ENCODE results near the gene CTU1.
"Not testable (repeated sequence)": the region's sequence is repeated elsewhere in the genome, so short reads cannot be mapped to it uniquely, and the experiment has no call there.

CTU1 gene

DNA sequence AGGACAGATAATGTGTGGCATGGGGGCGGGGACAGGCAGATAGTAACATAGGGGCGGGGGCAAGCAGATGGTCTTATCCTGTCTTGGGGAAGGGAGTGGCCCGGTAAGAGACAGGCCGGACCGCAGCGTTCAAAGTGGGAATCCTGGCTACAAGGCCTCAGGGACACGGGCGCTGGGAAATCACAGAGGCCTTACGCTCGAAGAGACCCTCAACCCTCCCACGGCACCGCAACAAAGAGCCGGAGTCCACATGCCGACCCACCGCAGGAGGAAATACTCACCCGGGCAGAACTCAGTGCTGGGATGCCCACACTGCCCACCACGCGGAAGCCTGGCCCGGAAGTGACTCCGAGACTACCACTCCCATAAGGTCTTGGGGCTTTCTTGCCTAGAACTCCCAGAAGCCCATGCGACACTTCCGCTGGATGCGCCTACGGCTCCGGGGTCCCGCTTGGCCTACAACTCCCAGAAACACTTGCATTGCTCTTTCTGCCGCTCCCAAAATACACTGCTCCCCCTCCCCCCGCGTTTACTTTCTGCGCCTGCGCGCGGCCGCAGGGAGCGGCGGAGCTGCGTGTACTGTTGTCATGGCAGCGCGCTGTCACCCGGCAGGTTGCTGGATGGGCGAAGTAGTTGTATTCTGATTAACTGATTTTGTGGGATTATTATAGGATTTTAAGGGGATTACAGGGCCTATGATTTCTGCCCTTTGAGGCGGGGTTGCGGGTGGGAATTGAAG lies at the start of gene CTU1:
Gene CTU1, minus strand, starts transcription at position 344 of the 739 bp plus-strand sequence. CDS start 3,840 bp downstream, outside the sequence.
- DNase-seq = peak; percentile 99

DNA sequence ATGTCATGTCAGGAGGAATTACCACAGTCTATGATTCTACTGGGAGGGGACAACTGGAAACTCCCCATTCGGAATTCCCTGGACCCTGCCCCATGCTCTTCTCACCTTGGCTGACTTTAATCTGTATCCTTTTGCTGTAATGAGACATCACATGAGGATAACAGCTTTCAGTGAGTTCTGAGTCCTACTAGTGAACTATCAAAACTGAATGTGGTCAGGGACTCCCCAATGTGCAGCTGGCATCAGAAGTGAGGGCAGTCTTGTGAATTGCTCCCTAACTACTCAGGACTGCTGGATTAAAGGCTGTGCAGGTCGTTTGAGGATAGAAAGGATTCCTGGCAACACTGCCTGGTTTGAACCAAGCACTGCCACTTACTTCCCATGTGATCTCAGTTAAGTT lies 49.1 kb upstream of the CTU1 start:
- DNase-seq = no peak

DNA sequence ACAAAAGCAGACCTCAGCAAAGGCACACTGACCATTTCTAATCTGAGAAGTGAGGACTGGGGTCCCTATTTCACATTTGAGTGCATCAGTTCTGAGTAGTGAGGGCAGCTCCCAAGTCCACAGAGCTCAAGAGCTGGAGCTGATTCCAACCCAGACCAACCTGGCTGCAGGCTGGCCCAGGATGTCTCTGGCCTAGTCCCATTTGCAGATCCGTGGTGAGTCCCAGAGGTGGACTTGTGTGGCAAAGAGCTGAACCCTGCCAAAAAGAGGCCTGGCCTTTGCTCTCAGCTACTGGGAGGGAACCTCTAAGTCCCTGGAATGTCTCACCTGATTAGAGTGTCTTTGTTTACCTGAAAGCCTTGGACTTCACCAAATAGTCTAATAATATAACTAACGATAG lies 48.5 kb upstream of the CTU1 start:
- no peak for DNase-seq

DNA sequence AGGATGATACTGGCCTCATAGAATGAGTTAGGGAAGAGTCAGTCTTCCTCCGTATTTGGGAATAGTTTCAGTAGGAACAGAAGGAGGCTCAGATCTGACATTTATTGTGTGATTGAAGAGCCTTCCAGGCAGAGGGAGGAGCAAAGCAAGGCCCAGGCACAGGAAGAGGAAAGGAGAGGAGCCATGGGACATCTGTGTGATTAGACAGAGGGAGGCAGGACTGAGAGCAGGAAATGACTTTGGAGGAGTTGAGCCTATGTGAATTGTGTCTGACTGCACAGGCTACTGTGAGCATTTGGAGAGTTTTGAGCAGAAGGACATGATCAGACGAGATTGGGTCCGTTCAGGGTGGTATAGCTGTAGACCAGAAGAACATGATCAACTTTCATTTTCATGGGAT lies 42.4 kb upstream of the CTU1 start:
- DNase-seq = no peak

DNA sequence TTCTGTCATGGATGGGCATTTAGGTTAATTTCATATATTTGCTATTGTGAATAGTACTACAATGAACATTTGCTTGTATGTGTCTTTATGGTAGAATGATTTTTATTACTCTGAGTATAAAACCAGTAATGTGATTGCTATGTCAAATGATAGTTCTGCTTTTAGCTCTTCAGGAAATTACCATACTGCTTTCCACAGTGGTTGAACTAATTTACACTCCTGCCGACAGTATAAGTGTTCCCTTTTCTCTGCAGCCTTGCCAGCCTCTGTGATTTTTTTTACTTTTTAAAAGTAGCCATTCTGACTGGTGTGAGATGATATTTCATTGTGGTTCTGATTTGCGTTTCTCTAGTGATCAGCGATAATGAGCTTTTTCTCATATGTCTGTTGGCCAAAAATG lies 40.4 kb upstream of the CTU1 start:
- DNase-seq = no peak

DNA sequence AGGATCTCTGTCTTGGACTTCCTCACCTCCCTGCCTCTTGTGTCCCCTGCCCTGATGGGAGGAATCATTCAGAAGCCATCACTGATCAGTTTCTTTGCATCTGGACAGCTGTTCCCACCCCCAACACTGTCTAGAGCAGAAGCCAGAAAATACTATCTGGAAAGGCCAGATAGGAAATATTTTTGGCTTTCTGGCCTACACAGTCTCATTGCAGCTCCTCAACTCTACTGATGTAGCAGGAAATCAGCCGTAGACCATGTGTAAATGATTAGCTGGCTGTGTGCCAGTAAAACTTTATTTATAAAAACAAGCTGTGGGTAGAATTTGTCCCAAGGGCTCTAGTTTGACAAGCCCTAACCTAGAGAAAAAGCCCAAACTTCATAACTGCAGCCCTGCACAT lies 39.5 kb upstream of the CTU1 start:
- DNase-seq = no peak

DNA sequence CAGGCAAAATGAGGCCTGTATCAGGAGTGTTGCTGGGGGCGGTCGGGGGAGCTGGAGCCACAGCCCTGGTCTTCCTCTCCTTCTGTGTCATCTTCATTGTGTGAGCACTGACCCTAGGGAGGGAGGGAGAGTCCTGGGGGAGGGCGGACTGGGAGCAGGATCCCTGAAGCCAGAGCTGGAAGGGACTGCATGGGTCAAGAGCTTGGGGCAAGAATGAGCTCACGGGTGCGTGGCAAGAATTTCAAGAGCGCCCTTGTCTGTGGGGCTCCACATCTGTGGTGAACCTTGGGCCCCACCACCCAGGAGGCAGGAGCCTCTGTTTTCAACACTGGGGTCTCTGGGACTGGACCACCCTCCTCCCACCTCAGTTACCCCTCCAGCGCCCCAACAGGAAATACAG lies 38.5 kb upstream of the CTU1 start:
- DNase-seq = no peak

DNA sequence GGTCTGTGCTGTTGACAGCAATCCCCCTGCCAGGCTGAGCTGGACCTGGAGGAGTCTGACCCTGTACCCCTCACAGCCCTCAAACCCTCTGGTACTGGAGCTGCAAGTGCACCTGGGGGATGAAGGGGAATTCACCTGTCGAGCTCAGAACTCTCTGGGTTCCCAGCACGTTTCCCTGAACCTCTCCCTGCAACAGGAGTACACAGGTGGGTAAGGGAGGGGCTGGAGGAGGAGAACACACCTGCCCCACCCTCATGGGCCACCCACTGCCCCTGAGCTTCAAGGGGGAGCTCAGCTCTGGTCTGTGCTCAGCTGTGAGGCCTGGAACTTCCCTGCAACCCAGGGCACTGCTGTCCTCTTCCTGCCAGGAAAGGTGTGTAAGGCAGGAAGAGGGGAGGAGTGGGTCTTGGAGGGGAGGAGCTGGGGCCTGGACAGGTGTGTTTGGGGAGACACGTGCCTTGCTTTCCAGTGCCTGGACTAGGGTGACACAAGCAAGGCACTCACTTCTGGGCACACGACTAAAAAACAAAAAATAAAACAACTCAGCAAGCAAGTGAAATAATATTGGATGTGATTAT lies 37.8 kb upstream of the CTU1 start:
- DNase-seq = no peak

DNA sequence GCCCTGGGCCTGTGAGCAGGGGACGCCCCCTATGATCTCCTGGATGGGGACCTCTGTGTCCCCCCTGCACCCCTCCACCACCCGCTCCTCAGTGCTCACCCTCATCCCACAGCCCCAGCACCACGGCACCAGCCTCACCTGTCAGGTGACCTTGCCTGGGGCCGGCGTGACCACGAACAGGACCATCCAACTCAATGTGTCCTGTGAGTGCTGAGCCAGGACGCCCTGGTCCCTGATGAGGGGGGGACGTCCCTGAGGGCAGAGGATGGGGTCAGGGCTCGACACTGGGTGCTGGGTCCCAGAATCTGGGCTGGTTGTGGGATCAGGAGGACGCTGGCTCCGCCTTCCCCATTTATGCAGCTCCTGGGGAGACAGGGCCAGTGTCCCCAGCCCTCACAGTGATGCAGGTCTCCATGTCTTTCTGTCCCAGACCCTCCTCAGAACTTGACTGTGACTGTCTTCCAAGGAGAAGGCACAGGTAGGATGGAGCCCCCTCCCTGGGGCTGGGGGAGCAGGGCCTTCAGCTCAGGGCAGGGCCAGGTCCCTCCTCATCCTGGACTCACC lies 36.4 kb upstream of the CTU1 start:
- DNase-seq = no peak

DNA sequence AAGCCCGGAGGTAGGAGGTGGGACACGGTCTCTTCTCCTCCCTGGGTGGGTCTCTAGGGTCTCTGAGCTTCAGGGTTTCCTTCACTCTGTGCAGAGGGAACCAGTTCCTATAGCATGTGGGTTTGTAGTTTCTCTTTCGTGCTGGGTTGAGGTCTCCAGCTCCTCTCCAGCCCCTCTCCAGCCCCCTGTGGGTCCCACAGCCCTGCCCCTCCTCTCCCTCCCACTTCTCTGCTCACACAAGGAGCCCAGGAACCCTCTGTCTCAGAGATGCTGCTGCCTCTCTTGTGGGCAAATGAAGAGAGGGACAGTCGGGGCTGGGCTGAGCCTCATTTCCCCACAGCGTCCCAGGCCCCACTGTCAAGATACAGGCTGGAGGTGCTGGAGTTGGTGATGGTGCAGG lies 35.3 kb upstream of the CTU1 start:
- no peak for DNase-seq

DNA sequence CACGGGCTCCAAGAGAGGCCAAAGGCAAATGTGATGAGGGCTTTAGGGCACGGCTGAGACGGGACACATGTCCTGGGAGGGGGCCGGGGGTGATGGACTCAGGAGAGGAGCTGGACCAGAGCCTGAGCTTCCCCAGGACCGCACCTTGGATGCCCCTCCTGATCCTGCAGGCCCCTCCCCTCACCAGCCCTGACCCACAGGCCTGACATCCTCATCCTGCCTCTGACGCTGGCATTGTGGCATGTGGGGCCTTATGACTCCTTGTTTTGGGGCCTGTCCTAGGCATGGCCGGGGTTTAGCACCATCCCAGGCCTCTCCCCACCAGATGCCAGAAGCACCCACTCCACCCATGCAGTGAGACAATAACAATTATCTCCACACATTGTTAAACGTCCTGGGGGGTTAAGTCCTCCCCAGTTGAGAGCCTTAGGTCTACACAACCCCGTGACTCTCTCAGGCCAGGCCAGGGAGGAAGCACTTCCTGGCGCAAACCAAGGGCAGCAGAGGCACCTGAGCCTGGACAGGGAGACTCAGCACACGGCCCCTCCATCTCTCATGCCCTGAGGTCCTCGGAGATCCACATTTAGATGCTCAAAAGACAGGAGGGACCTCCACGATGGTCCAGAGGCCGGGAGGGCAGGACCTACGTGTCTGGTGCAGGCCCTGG lies 34.7 kb upstream of the CTU1 start:
- DNase-seq = not testable (repeated sequence)

DNA sequence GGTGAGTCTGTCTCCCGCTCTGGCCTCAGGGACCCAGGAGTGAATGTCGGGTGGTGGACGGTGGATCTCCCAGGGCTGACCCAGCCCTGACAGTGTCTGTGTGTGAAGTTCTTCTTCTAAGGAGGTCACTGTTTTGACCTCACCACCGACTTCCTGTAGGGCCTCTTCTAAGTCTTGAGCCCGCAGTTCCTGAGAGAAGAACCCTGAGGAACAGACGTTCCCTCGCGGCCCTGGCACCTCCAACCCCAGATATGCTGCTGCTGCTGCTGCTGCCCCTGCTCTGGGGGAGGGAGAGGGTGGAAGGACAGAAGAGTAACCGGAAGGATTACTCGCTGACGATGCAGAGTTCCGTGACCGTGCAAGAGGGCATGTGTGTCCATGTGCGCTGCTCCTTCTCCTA lies 33.9 kb upstream of the CTU1 start, which contains the start of gene SIGLEC7:
Gene SIGLEC7, plus strand, starts transcription at position 183 of the 400 bp plus-strand sequence. Its CDS starts 69 bp downstream, at position 252.
- DNase-seq = no peak

DNA sequence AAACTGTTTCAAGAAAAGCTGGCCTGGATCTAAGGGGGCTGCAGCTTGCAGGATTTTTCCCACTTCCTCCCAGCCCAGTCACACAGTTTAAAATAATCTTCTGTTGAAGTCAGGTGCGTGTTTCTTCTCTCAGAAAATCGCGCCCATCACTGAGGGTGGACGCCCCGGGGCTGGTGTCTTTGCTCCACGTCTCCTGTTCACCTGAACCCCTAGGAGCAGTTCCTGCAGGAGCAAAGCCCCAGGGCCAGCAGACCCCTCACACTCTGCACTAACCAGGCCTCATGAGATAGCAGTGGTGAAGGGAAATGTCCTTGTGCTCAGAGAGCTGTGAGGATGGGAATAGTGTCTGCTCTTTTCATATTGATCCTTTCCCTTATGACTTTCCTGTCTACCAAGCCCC lies 33.0 kb upstream of the CTU1 start:
- no peak for DNase-seq

DNA sequence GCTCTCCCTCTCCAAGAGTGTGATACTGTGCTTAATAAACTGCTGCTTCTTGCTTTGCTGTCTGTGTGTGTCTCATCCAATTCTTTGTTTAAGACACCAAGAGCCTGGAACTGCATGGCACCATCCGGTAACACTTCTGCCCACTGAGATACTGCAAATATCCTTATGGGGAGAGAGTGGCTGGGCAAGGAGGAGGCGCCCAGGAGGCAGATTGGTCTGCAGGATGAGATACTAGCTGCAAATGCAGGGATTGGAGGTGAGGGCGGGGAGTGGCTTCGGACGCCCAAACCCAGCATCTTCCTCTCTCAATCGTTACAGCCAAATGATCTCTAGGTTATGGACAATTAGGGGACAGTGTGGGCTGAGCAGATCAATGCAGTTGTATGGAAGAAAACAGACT lies 32.2 kb upstream of the CTU1 start:
- no peak for DNase-seq

DNA sequence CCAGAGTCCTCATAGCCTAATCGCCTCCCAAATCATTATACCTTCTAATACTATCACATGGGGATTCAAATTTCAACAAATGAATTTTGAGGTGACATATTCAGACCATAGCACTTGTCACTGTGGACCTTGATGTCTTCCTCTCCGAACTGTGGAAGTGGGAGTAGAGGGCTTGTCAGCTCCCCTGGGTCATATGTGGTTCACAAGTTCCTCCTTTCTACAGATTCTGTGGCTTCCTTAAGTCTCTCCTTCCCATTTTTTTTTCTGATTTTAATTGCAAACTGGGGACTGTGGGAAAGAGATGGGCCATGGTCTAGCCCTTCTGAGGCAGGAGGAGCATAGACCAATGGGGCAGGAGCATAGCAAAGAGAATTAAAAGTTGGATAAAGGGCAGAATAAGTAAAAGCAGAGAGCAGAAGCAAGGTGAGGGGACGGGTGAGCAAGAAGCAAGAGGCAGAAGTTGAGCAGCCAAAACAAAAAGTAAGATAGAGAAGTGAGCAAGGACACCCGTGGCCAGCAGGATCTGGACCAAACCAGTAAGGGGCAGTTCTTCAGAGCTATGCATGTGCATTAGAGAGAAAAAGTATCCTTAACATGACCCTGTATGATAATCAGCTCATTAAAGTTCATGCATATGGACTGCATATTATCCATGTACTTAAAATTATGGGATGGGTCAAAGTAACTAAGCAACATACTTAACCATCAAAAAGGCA lies 31.2 kb upstream of the CTU1 start:
- no peak for DNase-seq

DNA sequence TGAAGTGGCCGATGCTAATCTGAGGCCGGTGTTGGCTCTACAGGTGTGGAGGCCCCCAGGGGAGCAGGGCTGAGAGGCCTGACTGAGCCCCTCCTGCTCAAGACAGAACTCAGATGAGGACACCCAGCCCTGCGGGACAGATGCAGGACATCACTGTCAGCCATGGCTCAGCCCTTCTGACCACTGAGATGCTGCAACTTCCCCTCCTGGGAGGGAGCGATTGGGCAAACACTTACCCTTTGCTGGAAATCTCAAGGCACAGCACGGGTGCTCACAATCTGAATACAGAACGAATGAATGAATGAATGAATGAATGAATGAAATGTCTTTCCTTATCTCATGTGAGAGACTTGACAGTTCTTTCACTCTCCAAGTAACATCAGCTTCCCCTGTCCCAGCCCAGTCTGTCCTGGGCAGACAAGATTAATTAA lies 30.4 kb upstream of the CTU1 start:
- DNase-seq = no peak

DNA sequence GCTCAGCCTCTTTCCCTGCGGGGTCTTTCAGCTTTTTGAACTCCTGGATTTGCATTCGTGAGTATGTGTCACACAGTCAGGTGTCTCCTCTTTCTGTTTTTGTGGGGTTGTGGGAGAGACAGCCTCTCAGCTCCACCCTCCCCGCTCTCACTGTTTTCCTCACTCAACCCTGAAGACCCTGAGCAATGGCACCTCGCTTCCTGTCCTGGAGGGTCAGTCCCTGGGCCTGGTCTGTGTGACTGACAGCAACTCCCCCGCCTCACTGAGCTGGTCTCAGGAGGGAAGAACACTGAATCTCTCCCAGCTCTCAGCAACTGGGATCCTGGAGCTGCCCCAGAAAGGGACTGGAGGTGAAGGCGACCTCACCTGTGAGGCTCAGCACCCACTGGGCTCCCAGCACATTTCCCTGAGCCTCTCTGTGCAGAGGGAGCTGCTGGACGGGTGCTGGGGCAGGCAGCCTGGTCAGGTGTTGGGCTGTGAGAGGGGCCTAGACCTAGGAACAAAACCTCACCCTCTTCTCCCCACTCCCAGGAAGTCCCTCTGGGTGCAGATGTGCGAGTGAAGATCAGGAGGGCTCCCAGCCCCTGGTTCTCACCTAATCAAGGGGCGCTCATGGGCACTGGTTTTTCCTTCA lies 29.7 kb upstream of the CTU1 start:
- no peak for DNase-seq

DNA sequence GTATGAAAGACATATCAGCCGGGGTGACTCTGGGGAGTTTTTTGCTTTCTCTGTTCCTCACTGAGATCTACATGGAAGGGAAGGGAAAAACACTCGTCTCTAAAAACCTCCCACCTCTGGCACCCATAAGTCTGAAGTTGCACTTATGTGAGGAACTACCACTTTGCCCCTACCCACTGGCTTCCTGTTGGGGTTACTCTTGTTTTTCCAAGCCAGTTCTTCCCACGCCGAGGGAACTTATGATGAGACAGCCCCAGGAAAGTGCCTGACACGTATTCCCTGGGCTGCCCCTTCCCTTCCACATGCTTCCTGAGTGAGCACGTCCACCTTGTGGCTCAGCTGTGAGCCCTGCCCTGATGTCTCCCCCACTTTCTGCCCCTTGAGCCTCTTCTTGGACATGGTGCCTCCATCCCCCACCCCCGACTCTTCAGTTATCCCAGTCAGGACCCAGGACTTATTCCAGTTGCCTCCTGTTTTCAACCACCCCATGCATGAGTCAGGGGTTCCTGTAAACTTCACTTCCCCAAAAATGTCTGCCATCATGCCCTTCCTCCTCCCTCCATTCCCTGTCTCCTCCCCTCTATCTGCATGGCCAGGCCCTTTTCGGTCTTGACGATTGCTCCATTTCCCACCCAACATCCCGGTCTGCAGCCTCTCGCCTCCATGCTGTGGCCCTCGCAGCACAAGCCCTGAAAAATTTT lies 28.8 kb upstream of the CTU1 start:
- no peak for DNase-seq

DNA sequence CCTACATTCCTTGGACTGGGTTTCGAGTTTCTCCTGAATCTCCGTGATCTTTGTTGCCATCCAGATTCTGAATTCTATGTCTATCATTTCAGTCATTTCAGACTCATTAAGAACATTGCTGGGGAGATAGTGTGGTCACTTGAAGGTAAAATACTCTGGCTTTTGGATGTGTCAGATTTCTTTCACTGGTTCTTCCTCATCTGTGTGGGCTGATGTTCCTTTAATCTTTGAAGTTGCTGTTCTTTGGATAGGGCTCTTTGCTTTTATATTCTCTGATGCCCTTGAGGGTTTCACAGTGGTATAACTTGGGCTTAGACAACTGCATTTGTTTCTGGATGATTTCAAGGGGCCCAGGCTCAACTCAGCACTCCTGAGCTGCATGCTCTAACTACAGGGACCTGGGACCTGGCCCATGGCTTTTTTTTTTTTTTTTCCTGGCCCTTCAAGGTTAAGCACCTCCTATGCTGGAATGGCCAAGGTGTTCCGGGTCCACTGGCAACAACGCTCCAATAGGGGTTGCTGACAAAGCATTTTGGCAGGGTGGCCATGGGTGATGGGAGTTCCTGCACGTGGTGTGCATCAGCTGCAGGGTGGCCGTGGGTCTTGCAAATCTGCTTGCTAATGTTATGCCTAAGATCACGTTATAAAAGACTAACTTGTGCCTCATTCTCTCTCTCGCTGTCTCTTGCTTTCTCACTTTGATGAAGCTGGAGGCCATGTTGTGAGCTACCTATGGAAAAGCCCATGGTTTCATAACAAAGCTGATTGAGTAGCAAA lies 28.0 kb upstream of the CTU1 start:
- no peak for DNase-seq

DNA sequence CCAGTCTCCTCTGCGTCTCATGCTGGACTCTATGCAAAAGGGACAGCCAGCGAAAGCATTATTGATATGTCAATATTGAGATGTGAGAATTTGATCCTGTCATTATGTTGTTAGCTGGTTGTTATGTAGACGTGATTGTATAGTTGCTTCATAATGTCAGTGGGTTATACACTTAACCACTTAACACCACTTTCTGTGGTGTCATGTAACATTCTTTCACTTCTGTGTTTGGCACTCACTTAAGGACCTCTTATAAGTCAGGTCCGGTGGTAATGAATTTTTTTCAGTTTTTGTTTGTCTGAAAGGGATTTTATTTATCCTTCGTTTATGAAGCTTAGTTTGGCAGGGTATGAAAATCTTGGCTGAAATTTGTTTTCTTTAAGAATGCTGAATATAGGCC lies 26.8 kb upstream of the CTU1 start:
- no peak for DNase-seq

Measured in stimulated activated CD4-positive, alpha-beta T cell treated with anti-CD3 and anti-CD28 coated beads, Interleukin-1b, Interleukin-23, amount 100 ng/mL, for 48 hours (primary cell).